Aorta (tissue), 5 donors: Measurements from ENCODE around the gene PCDH7. TPM values are rescaled to one million over a fixed set of nuclear protein-coding genes. Genes with fewer than 3 reads are reported as not detected.

Experiments
- ATAC-seq: fragments of 200-7000 bp; cut with Tn5 transposase; one replicate; pipeline ENCODE4 v1.9.1; 2022; ENCODE audit warnings: moderate library complexity; ENCODE audit not compliant: low FRiP score
- DNase-seq, 2 donors: peaks; one replicate each; pipeline ENCODE4 v3.0.0-alpha.2; 2020
- H3K27ac ChIP-seq, 2 donors: one replicate each; pipeline ENCODE4 v1.5.1; 2013; ENCODE audit warnings: low read length in 2 of 2, mild to moderate bottlenecking in 2 of 2, moderate library complexity in 2 of 2, control low read depth in 1 of 2, inconsistent platforms in 1 of 2, low read depth in 1 of 2
- H3K27me3 ChIP-seq, 2 donors: one replicate each; pipeline ENCODE4 v1.6.1; 2013; ENCODE audit warnings: control low read depth in 1 of 2, low read length in 1 of 2, mild to moderate bottlenecking in 1 of 2, moderate library complexity in 1 of 2; ENCODE audit not compliant: insufficient read depth in 2 of 2, control insufficient read depth in 1 of 2
- H3K36me3 ChIP-seq, 2 donors: one replicate each; pipeline ENCODE4 v1.6.1; 2013; ENCODE audit warnings: control low read depth in 1 of 2, low read length in 1 of 2, mild to moderate bottlenecking in 1 of 2; ENCODE audit not compliant: insufficient read depth in 2 of 2, control insufficient read depth in 1 of 2
- H3K4me1 ChIP-seq, 2 donors: one replicate each; pipeline ENCODE4 v1.6.1; 2013; ENCODE audit warnings: low read length in 2 of 2, control low read depth in 1 of 2, mild to moderate bottlenecking in 1 of 2, moderate library complexity in 1 of 2; ENCODE audit not compliant: insufficient read depth in 2 of 2, control insufficient read depth in 1 of 2
- H3K4me3 ChIP-seq, 2 donors: one replicate each; pipeline ENCODE4 v1.5.1; 2013; ENCODE audit warnings: low read length in 2 of 2, control low read depth in 1 of 2, mild to moderate bottlenecking in 1 of 2
- H3K9me3 ChIP-seq: one replicate; pipeline ENCODE4 v1.6.1; 2013; ENCODE audit warnings: mild to moderate bottlenecking, low read length; ENCODE audit not compliant: control insufficient read depth
- WGBS, 2 donors: extraction: QIAGEN DNeasy Blood & Tissue Kit; methylation state at CpG; one replicate each; pipeline ENCODE4 v1.1.7; 2013; 5-methylcytosine and 5-hydroxymethylcytosine counted together
- intact Hi-C, 2 donors: fragments of 100-400 bp; cut with DNase I; formaldehyde crosslinking; loops; one replicate each; pipeline versions ENCODE4 v1.14.2 to v1.15.0; 2022
- long read RNA-seq, 2 donors: library from polyadenylated mRNA; unstranded; transcript quantifications; one replicate each; pipeline ENCODE4 v2.0.0, GENCODE V29; 2020 to 2021
- polyA plus RNA-seq, 2 donors: library from polyadenylated mRNA; stranded (reverse); fragments of 200-250 nt; gene quantifications; one replicate each; pipeline ENCODE4 v1.2.3, GENCODE V29; 2013
- total RNA-seq, 2 donors: library from RNA; stranded (reverse); fragmentation: NEBNext Ultra II Directional; extraction: Animal tissue kit (Norgen Biotek cat#: 25700); gene quantifications; one replicate each; pipeline ENCODE4 v1.2.1, GENCODE V29; 2021
- donor health status: healthy with polysubstance abuse.
- donor health status: Bipolar disorder and iron deficiency.
- donor health status: DM: no; HTN: no; CAD: no.
- donor health status: DM: no; HTN: no; CAD: no.
- donor health status: DM: yes; HTN: yes; CAD: no.

The PCDH7 gene
- total RNA-seq (100 to 1,000 TPM; 157 to 232 TPM), polyA plus RNA-seq (10 to 100 TPM; 24.9 to 46.6 TPM)
- long read RNA-seq, donor 1, full-length matches to known transcripts: 70 of 170 reads
- long read RNA-seq, donor 1, partial matches to known transcripts: 1 of 170 reads
- long read RNA-seq, donor 1, other reads (novel, unspliced or antisense): 99 of 170 reads
- long read RNA-seq, donor 2, full-length matches to known transcripts: 34 of 91 reads
- long read RNA-seq, donor 2, partial matches to known transcripts: 12 of 91 reads
- long read RNA-seq, donor 2, other reads (novel, unspliced or antisense): 45 of 91 reads

- Histone ChIP-seq H3K27ac (peak within 1 kb of the TSS; percentile 65 to 85), H3K36me3 (no peaks in the 10 kb centered on the region), H3K4me3 (peak within 1 kb of the TSS; percentile 92 to 95), H3K9me3 (no peaks in the 10 kb centered on the region), H3K27me3 (no peaks in the 10 kb centered on the region), H3K4me1 (no peaks in the 10 kb centered on the region)
- ATAC-seq (peak; percentile 65), DNase-seq (peak in 1 of 2 donors; percentile 82)
- WGBS, 2 donors: 0% methylated on average over 44 of the region's 44 CpGs
- intact Hi-C loops: loop anchor here (5.0 to 10.0 kb wide), 6 partner anchors 55 to 367 kb away; no protein-coding TSS in a partner anchor
Observed at GRCh38 chr4:30720021-30720660, at the start of gene PCDH7. Gene PCDH7 (plus strand): TSS chr4:30720369. CDS start chr4:30721423, 1,054 bp downstream.

- Histone ChIP-seq H3K9me3 (peaks cover under 1% of the 10 kb centered on the region), H3K27me3 (no peaks in the 10 kb centered on the region), H3K36me3 (no peaks in the 10 kb centered on the region), H3K4me3 (no peak overlapping the region), H3K4me1 (no peaks in the 10 kb centered on the region), H3K27ac (no peak overlapping the region)
- 96% methylated on average over 3 of the region's 3 CpGs for WGBS, 2 donors
- no peak for DNase-seq
- intact Hi-C loops: no loop called here
- no peak for ATAC-seq
Observed at GRCh38 chr4:30671926-30672448, 48.2 kb upstream of the PCDH7 start.

- H3K4me3 ChIP-seq: no peak overlapping the region
- H3K36me3 ChIP-seq: no peaks in the 10 kb centered on the region
- H3K4me1 ChIP-seq: no peaks in the 10 kb centered on the region
- ATAC-seq (no peak), DNase-seq (no peak)
- intact Hi-C loops: no loop called here
- H3K9me3 ChIP-seq: no peaks in the 10 kb centered on the region
- H3K27me3 ChIP-seq: no peaks in the 10 kb centered on the region
- H3K27ac ChIP-seq: no peak overlapping the region
Observed at GRCh38 chr4:30696191-30696590, 24.0 kb upstream of the PCDH7 start.

GRCh38 chr4:30714408-30715031, 5.6 kb upstream of the PCDH7 start:
- no peak for ATAC-seq
- H3K27me3 ChIP-seq: no peaks in the 10 kb centered on the region
- H3K4me3 ChIP-seq: no peak overlapping the region
- peaks cover 0 to 2% of the 10 kb centered on the region in 2 donors for H3K36me3 ChIP-seq
- whole genome bisulfite sequencing, 2 donors: 30 to 46% methylated on average over 6 of the region's 6 CpGs
- peak in 1 of 2 donors; percentile 65 for DNase-seq
- H3K4me1 ChIP-seq: no peaks in the 10 kb centered on the region
- H3K9me3 ChIP-seq: peaks cover 6% of the 10 kb centered on the region
- H3K27ac ChIP-seq: no peak overlapping the region
- intact Hi-C loops: loop anchor here (2.0 to 10.0 kb wide), 5 partner anchors 423 to 963 kb away; no protein-coding TSS in a partner anchor

GRCh38 chr4:30716158-30716557, 4.0 kb upstream of the PCDH7 start:
- Histone ChIP-seq H3K4me1 (no peaks in the 10 kb centered on the region), H3K4me3 (peak overlapping the region; percentile 38 to 95), H3K9me3 (no peaks in the 10 kb centered on the region), H3K27me3 (no peaks in the 10 kb centered on the region), H3K36me3 (peaks cover 0 to 2% of the 10 kb centered on the region in 2 donors), H3K27ac (no peak overlapping the region)
- WGBS, 2 donors: 2% methylated on average over 6 of the region's 6 CpGs
- DNase-seq (no peak), ATAC-seq (no peak)
- intact Hi-C loops: loop anchor here in 1 of 2 donors (5.0 to 10.0 kb wide), 3 partner anchors 421 to 659 kb away; no protein-coding TSS in a partner anchor

- WGBS, 2 donors: 0% methylated on average over 13 to 15 of the region's 15 CpGs
- no peaks in the 10 kb centered on the region for H3K9me3 ChIP-seq
- ATAC-seq: no peak
- H3K27ac ChIP-seq: peak overlapping the region in 1 of 2 donors; percentile 71
- H3K36me3 ChIP-seq: peaks cover 0 to 2% of the 10 kb centered on the region in 2 donors
- no peaks in the 10 kb centered on the region for H3K27me3 ChIP-seq
- intact Hi-C loops: loop anchor here in 1 of 2 donors (5.0 to 10.0 kb wide), 3 partner anchors 421 to 658 kb away; no protein-coding TSS in a partner anchor
- H3K4me3 ChIP-seq: peak overlapping the region; percentile 92 to 95
- no peaks in the 10 kb centered on the region for H3K4me1 ChIP-seq
- peak; percentile 38 to 59 for DNase-seq
Observed at GRCh38 chr4:30716681-30717207, 3.4 kb upstream of the PCDH7 start.

GRCh38 chr4:30717208-30718020, 2.8 kb upstream of the PCDH7 start:
- intact Hi-C loops: loop anchor here in 1 of 2 donors (5.0 to 10.0 kb wide), 3 partner anchors 420 to 657 kb away; no protein-coding TSS in a partner anchor
- ATAC-seq: peak; percentile 31
- Histone ChIP-seq H3K9me3 (no peaks in the 10 kb centered on the region), H3K27ac (peak overlapping the region; percentile 16 to 85), H3K27me3 (no peaks in the 10 kb centered on the region), H3K36me3 (peaks cover 0 to 2% of the 10 kb centered on the region in 2 donors), H3K4me3 (peak overlapping the region; percentile 92 to 95), H3K4me1 (no peaks in the 10 kb centered on the region)
- whole genome bisulfite sequencing, 2 donors: 0% methylated on average over 51 to 55 of the region's 55 CpGs
- DNase-seq: peak; percentile 69 to 81
